Medulla oblongata (tissue), 1 donor: ENCODE results near the gene AP4E1.
"Not testable (repeated sequence)": the region's sequence is repeated elsewhere in the genome, so short reads cannot be mapped to it uniquely, and the experiment has no call there.

Source experiments
- DNase-seq: peaks from one replicate; pipeline ENCODE4 v3.0.0-alpha.2; 2015; ENCODE audit errors: extremely low spot score

The AP4E1 gene

GRCh38 chr15:50908209-50909009 is at the start of gene AP4E1:
TSS of gene AP4E1 (plus strand) at chr15:50908683. CDS start at chr15:50908779, 96 bp downstream.
- DNase-seq = peak; percentile 94

GRCh38 chr15:50860824-50861223 is 47.7 kb upstream of the AP4E1 start:
- no peak for DNase-seq

GRCh38 chr15:50862553-50862952 is 45.9 kb upstream of the AP4E1 start:
- no peak for DNase-seq

GRCh38 chr15:50864873-50865272 is 43.6 kb upstream of the AP4E1 start:
- DNase-seq = no peak

- no peak for DNase-seq
Measured at GRCh38 chr15:50865515-50866353, 42.7 kb upstream of the AP4E1 start.

GRCh38 chr15:50871832-50872231 is 36.7 kb upstream of the AP4E1 start:
- DNase-seq = no peak

- DNase-seq = no peak
Measured at GRCh38 chr15:50872832-50873426, 35.6 kb upstream of the AP4E1 start.

- no peak for DNase-seq
Measured at GRCh38 chr15:50873935-50874361, 34.5 kb upstream of the AP4E1 start.

GRCh38 chr15:50875238-50875637 is 33.2 kb upstream of the AP4E1 start:
- DNase-seq = not testable (repeated sequence)

GRCh38 chr15:50876260-50876988 is 32.1 kb upstream of the AP4E1 start:
- no peak for DNase-seq

- peak; percentile 94 for DNase-seq
Measured at GRCh38 chr15:50876989-50877360, 31.5 kb upstream of the AP4E1 start.

- no peak for DNase-seq
Measured at GRCh38 chr15:50879016-50879617, 29.4 kb upstream of the AP4E1 start.

- no peak for DNase-seq
Measured at GRCh38 chr15:50880206-50880605, 28.3 kb upstream of the AP4E1 start.

- DNase-seq = no peak
Measured at GRCh38 chr15:50880651-50881114, 27.8 kb upstream of the AP4E1 start.

- no peak for DNase-seq
Measured at GRCh38 chr15:50881121-50882048, 27.1 kb upstream of the AP4E1 start.

GRCh38 chr15:50883903-50884302 is 24.6 kb upstream of the AP4E1 start:
- DNase-seq = no peak

GRCh38 chr15:50884540-50884939 is 23.9 kb upstream of the AP4E1 start:
- no peak for DNase-seq

- no peak for DNase-seq
Measured at GRCh38 chr15:50886139-50886467, 22.4 kb upstream of the AP4E1 start.

- no peak for DNase-seq
Measured at GRCh38 chr15:50886611-50887345, 21.7 kb upstream of the AP4E1 start.

GRCh38 chr15:50888054-50888453 is 20.4 kb upstream of the AP4E1 start:
- DNase-seq = no peak
